GM12891 (cell line): ENCODE measurements around the gene OR2A5. TPM values are rescaled to one million over a fixed set of nuclear protein-coding genes. Genes with fewer than 3 reads are reported as not detected.
"Not testable (repeated sequence)": the region's sequence is repeated elsewhere in the genome, so short reads cannot be mapped to it uniquely, and the experiment has no call there.

Experiments used
- DNase-seq: peaks from one replicate; pipeline ENCODE4 v3.0.0; 2011; ENCODE audit warnings: low spot score; ENCODE audit not compliant: insufficient read length
- FAIRE-seq: peaks from 2 replicates; lab custom pipeline; 2011; peaks lifted over from hg19 to GRCh38; lab: Jason Lieb, UNC
- PAX5 ChIP-seq: IDR thresholded peaks from 2 replicates; pipeline ENCODE4 v1.6.1; 2011; ENCODE audit warnings: low read length, moderate library complexity, mild to moderate bottlenecking; ENCODE audit not compliant: insufficient read depth, severe bottlenecking
- POLR2A ChIP-seq: IDR thresholded peaks from 2 replicates; pipeline ENCODE4 v1.6.1; 2011; ENCODE audit warnings: low read depth, low read length, control low read depth
- POLR2AphosphoS5 ChIP-seq: IDR thresholded peaks from 2 replicates; pipeline ENCODE4 v1.6.1; 2011; ENCODE audit warnings: low read depth, low read length, control low read depth
- POU2F2 ChIP-seq: IDR thresholded peaks from 2 replicates; pipeline ENCODE4 v1.6.1; 2011; ENCODE audit warnings: low read depth, mild to moderate bottlenecking, control low read depth, low read length, moderate library complexity
- SPI1 ChIP-seq: IDR thresholded peaks from 2 replicates; pipeline ENCODE4 v1.6.1; 2011; ENCODE audit warnings: low read depth, low read length, control low read depth
- TAF1 ChIP-seq: IDR thresholded peaks from 2 replicates; pipeline ENCODE4 v1.6.1; 2011; ENCODE audit warnings: low read depth, low read length, control low read depth
- polyA plus RNA-seq: library from polyadenylated mRNA; unstranded; fragments of >200 nt; gene quantifications from one replicate; pipeline ENCODE4 v1.2.1, GENCODE V29; 2012; ENCODE audit warnings: low read depth, missing spikeins, inconsistent platforms; ENCODE audit not compliant: missing spikeins

OR2A5 gene, protein sequence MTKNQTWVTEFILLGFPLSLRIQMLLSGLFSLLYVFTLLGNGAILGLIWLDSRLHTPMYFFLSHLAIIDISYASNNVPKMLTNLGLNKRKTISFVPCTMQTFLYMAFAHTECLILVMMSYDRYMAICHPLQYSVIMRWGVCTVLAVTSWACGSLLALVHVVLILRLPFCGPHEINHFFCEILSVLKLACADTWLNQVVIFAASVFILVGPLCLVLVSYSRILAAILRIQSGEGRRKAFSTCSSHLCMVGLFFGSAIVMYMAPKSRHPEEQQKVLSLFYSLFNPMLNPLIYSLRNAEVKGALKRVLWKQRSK
- not detected for polyA plus RNA-seq

DNA sequence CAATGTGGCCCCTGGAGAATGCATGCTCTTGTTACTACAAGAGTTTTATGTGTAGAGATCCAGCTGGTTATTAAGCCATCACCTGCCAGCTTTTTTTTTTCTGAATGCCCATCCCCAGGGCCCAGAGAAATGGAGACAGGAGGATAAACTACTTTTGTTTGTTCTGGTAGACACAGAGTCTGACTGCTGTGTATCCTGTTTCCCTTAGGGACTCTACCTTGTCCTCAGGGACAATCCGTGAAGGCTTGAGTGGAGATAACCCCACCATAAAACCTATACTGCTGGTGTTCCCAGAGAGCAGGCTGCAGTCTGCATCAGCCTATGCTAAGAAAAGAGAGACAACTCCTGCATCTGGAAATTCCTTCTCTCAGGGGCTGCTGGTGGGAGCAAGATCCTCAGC, at the start of gene OR2A5:
Gene OR2A5 (plus strand): TSS at position 301 of the 400 bp plus-strand sequence. CDS start 1,454 bp downstream, outside the sequence.
- FAIRE-seq: no peak
- no peak for TF ChIP-seq POLR2AphosphoS5
- TF ChIP-seq PAX5: no peak
- TF ChIP-seq POLR2A: no peak
- no peak for TF ChIP-seq POU2F2
- no peak for TF ChIP-seq TAF1
- DNase-seq: no peak

DNA sequence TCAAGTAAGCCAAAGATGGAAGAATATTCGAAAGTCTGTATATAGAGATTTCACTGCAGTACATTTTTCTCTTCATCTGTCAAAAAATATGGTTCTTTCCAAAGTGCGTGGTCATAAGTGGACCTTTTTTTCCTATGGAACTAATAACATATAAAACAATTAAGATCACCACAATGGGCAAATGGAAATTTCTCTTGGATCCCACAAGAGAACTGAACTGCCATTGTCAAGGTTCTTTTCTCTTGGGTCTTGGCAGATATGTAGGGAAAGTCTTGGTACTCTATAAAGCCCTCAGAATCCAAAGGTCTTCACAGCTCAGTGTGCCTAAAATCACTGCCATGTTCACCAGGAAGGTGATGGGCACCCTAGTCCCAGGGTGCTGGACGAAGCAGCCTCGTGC, 48.7 kb upstream of the OR2A5 start, which contains the start of gene OR6B1:
Gene OR6B1 (plus strand): TSS at position 301 of the 400 bp plus-strand sequence. CDS start 3,677 bp downstream, outside the sequence.
- DNase-seq (no peak), FAIRE-seq (no peak)
- no peak for TF ChIP-seq POLR2AphosphoS5
- no peak for TF ChIP-seq POLR2A
- no peak for TF ChIP-seq PAX5
- TF ChIP-seq POU2F2: no peak
- no peak for TF ChIP-seq SPI1
- TF ChIP-seq TAF1: no peak

DNA sequence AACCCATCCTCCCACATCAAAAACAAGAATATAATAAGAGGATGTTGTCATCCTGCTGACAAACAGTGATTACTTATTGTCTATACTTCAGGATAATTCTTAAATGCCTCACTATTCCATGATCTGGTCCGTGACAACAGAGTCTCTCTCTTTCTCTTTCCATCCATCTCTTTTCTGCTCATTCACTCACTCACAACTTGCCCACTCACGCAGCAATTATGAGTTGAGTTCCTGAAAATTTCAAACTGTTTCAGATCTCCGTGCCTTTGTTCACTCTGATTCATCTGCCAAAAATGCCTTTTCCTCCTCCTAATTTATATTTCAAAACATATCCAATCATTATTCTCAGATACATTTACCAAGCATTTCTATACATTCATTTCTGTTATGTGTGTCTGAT, 47.2 kb upstream of the OR2A5 start:
- DNase-seq (no peak), FAIRE-seq (no peak)
- no peak for TF ChIP-seq PAX5
- no peak for TF ChIP-seq POLR2AphosphoS5
- no peak for TF ChIP-seq TAF1
- no peak for TF ChIP-seq POU2F2
- TF ChIP-seq SPI1: no peak
- TF ChIP-seq POLR2A: no peak

DNA sequence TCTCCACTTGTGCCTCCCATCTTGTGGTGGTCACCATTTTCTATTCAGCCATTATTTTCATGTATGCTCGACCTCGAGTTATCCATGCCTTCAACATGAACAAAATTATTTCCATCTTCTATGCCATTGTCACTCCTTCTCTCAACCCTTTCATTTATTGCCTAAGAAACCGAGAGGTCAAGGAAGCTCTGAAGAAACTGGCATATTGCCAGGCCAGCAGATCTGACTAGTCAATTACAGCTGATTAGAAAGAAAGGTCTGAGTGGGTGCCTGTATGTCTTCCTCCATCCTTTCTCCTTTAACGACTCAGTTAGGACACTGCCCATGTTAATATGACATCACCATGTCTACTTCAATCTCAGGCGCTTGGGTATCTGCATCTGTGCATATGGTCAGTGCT, 44.0 kb upstream of the OR2A5 start:
- no peak for DNase-seq
- no peak for TF ChIP-seq POLR2AphosphoS5
- no peak for TF ChIP-seq TAF1
- no peak for TF ChIP-seq PAX5
- no peak for TF ChIP-seq POLR2A
- no peak for TF ChIP-seq SPI1
- TF ChIP-seq POU2F2: no peak
- FAIRE-seq: no peak

DNA sequence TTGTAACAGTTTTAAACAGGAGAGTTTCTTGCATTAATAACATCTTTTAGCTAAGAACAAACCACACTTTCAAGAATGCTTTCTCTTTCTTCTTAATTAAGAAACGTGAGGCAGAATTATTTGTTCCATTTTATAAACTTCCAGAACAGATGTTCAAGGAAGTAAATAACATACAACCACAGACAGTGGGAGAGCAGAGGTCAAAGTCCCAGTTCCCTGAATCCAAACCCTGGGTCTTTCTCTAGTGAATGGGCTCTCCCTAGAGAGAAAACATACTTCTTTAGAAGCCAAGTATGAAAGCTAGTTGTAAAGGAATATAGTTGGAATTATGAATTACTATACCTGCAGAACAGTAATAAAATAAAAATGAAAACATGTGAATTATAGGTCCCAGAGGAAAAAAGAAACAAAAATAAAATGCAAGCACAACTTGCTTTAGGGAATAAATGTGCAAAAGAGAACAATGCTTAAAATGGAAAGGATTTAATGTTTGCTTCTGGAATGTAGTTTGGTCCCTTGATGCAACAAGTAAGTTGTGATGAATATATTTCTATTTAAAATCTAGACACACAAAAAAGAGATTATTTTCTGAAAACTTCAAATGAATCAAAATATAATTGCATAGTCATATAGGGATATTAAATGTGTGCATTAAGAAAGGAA, 42.6 kb upstream of the OR2A5 start:
- no peak for TF ChIP-seq POU2F2
- no peak for TF ChIP-seq SPI1
- no peak for TF ChIP-seq PAX5
- no peak for TF ChIP-seq POLR2A
- TF ChIP-seq POLR2AphosphoS5: no peak
- no peak for TF ChIP-seq TAF1
- DNase-seq (no peak), FAIRE-seq (no peak)

DNA sequence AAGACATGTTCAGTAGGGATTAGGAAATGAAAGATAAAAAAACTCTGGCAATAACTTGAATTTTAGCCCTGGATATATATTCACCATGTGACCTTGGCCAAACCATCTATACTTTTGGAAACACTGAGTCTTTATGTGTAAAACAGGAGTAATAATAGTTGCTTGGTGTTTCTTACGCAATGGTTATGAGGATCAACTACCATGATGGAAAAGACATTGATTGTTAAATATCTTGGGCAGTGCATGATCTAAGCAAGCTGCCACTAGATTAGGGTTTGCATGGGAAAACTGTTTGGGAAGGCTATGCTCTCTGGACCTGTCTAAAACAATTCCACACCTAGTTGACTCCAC, 42.1 kb upstream of the OR2A5 start:
- TF ChIP-seq SPI1 (no peak), PAX5 (no peak), TAF1 (no peak), POU2F2 (no peak), POLR2AphosphoS5 (no peak), POLR2A (no peak)
- DNase-seq (no peak), FAIRE-seq (no peak)

DNA sequence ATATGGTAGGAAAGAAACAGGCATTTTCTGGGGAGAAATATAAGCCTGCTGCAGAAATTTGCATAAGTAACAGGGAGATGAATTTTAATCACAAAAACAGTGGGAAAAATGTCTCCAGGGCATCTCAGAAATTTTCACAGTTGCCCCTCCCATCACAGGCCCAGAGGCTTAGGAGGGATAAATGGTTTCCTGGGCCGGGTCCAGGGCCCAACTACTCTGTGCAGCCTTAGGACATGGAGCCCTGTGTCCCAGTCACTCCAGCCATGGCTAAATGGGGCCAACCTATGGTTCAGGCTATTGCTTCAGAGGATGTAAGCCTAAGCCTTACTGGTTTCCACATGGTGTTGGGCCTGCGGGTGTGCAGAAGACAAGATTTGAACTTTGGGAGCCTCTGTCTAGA, 39.4 kb upstream of the OR2A5 start:
- no peak for DNase-seq
- no peak for FAIRE-seq
- TF ChIP-seq POU2F2 (no peak), POLR2A (no peak), SPI1 (no peak), PAX5 (no peak), POLR2AphosphoS5 (no peak), TAF1 (no peak)

DNA sequence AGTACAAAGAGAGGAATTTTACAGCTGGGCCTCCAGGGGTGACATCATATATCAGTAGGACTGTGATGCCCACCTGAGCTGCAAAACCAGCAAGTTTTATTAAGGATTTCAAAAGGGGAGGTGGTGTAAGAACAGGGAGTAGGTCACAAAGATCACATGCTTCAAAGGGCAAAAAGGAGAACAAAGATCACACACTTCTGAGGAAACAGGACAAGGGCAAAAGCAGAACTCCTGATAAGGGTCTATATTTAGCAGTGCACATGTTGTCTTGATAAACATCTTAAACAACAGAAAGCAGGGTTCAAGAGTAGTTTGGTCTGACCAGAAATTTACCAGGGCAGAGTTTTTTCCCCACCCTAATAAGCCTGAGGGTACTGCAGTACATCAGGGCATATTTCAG, 38.7 kb upstream of the OR2A5 start:
- DNase-seq, FAIRE-seq: not testable (repeated sequence)

DNA sequence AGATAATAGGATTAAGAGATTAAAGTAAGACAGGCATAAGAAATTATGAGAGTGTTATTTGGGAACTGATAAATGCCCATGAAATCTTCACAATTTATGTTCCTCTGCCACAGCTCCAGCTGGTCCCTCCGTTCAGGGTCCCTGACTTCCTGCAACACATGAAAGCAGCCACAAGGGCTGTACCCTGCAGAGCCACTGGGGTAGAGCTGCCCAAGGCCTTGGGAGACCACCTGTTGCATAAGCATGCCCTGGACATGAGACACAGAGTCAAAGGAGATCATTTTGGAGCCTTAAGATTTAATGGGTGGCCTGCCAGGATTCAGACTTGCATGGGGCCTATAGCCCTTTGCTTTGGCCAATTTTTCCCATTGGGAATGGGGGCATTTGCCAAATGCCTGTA, 37.9 kb upstream of the OR2A5 start:
- not testable (repeated sequence) for FAIRE-seq, DNase-seq
